GM12874 (cell line): ENCODE data around the gene UNC119B.

Source experiments
- CTCF ChIP-seq: IDR thresholded peaks from 2 replicates; pipeline ENCODE4 v1.5.1; 2011; ENCODE audit warnings: low read depth, mild to moderate bottlenecking, control low read depth, low read length, moderate library complexity; ENCODE audit not compliant: insufficient read depth

UNC119B gene

DNA sequence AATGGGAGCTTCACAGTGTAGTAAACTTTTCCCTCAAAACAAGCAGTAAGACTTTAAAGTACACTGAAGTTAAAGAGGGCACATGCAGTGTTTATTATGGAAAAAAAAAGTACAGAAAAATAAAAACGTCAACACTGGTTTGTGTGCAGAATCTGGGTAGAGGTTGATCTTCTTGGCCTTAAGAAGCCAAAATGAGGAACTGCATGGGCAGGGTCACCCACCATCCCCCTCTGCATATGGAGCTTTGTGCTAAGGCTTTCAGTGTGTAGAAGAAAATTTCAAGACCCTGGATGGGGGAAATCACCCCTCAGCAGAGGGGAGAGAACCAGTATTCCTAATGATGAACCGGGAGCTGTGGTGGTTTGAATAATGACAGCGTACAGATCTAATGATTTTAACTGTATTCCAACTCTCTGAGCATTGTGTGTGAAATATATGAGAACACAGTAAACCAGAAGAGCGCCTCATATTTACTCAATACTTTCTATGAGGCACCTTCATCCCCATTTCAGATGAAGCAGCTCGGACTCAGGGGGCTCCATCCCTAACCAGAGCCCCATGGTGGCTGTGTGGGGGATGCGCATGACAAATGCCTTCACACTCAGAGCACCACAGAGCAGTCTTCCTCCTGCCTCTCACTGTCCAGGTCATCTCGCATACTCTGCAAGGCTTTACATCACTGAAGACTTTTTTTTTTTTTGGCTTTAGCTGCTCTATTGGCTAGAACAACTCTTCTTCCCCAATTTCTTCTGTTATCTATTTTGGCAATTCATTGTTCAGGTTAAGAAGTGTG, 48.7 kb downstream of the UNC119B start:
- TF ChIP-seq CTCF = no peak

- no peak for TF ChIP-seq CTCF
Measured at GRCh38 chr12:120759591-120760348, 49.5 kb downstream of the UNC119B start.

- TF ChIP-seq CTCF = no peak
Measured at GRCh38 chr12:120760349-120761254, 50.3 kb downstream of the UNC119B start.

GRCh38 chr12:120761519-120761934, 51.3 kb downstream of the UNC119B start:
- TF ChIP-seq CTCF = no peak

GRCh38 chr12:120762086-120762485, 51.8 kb downstream of the UNC119B start:
- TF ChIP-seq CTCF = no peak

DNA sequence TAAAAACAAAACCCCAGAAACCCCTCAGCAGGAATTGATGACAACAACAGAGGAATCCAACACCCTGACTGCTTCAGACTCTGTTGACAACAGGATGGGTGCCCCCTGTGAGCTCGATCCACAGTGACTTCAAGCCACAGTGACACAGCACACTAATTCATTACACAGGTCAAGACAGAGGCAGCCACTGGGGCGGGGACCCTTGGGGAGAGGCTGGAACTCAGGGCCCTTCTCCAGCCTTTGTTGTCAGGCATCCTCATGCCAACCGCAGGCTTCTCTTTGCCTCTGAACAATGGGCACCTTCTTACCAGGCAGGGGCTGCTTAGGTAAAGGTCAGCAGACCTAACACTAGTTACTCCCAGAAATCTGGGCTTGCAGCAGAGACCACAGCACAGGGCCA, 53.0 kb downstream of the UNC119B start:
- no peak for TF ChIP-seq CTCF

GRCh38 chr12:120764816-120765215, 54.6 kb downstream of the UNC119B start:
- TF ChIP-seq CTCF = no peak
